GM18519 (cell line): ENCODE results near the gene TMC4.
"Not testable (repeated sequence)": the region's sequence is repeated elsewhere in the genome, so short reads cannot be mapped to it uniquely, and the experiment has no call there.

Source experiments
- ATAC-seq: cut with Tn5 transposase; IDR thresholded peaks from one replicate; pipeline ENCODE4 v1.9.1; 2021; ENCODE audit warnings: mild to moderate bottlenecking, moderate library complexity; ENCODE audit not compliant: unreplicated experiment, low FRiP score

The TMC4 gene

DNA sequence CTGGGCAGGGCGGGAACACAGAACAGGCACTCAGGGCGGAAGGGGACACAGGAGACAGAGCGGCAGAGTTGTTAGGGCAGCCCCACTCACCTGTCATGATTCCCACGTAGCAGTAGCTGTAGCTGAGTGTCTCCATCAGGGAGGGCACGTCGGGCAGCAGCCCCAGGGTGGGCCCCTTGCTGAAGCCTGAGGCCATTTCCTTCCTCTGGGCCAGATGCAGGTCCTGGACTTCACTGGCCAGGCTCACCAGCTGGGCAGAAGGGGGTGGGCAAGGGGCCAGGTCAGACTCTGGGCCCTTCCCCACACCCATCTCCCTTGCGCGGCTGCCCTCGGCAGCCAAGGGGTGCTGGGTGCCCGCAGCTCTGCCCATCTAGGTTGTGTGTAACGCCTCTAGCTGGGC lies 10.5 kb upstream of the TMC4 start:
- ATAC-seq = no peak

DNA sequence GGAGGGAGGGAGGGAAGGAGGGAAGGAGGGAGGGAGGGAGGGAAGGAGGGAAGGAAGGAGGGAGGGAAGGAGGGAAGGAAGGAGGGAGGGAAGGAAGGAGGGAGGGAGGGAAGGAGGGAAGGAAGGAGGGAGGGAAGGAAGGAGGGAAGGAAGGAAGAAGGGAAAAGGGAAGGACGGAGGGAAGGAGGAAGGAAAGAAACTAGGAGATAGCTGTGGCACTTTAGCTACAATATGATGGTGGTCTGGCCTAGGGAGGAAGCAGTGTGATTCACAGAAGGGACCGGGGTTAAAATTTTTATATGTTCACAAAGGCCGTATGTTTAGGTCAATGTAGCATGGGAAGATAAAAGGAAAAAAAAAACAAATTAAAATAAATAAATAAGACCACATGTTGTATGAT lies 8.9 kb upstream of the TMC4 start:
- not testable (repeated sequence) for ATAC-seq

DNA sequence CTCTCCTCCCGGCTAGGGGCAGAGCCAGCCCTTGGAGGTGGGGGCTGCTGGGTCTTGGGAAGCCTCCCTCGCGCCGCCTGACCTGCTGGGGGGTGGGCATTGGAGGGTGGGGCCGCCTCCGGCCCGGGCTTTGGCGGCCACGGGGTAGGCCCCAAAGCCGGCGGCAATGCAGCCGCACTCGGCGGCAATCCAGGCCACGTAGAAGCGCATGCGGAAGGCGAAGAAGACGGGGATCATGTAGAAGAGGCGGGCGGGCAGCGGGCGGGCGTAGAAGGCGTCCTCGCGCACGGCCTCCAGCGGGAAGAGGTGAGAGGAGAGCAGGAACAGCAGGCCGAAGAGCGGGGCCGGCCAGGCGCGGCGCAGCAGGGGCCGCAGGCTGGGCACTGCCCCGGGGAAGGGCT lies 7.7 kb upstream of the TMC4 start:
- ATAC-seq = no peak

DNA sequence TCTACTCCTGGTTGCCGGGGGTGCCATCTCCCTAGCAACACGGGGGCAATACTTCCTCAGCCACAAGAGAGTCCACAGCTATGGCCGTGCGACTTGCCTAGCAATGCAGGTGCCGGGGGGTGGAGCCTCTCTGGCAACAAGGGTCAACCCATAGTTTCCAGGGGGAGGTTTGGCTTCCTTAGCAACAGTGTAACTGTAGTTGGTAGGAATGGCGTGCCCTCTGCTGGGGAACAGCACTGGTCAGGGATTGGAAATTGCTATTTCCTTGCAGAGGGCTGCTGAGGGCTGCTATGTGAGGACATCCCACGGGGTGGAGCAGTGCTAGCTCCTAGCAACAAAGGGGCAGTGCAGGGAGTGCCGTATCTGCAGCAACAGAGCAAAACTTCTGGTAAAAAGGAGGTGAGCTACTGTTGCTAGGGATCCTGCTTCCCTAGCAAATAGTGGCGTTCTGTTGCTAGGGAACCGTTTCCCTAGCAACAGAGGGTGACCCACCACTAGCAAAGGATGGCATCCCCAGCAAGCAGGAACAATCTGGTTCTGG lies 7.0 kb upstream of the TMC4 start:
- ATAC-seq = no peak

DNA sequence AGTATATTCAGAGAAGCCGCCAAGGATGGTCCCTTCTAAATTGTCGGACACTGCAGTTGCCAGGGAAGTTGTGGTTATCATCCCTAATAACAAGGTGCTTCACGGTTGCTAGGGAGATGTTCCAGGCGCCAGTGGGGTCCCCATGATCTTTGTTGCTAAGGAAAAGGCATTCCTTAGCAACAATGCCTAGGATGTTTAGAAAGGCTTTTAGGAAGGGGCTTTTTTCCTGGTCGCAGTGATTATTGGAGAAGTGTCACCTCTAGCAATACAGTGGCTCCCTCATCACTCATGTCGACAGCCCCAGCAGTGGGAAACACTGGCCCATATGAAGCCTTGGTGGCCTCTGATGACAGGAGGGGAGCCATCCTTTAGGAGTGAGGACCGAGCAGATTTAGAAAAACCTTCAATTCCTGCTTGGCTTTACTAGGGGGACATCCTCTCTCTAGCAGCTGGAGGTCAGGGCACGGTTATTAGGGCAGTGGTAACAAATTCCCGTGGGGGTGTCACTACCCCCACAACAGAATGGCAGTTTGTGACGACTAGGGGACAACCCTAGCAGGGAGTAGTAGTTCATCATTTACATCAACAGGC lies 6.4 kb upstream of the TMC4 start:
- ATAC-seq = no peak

DNA sequence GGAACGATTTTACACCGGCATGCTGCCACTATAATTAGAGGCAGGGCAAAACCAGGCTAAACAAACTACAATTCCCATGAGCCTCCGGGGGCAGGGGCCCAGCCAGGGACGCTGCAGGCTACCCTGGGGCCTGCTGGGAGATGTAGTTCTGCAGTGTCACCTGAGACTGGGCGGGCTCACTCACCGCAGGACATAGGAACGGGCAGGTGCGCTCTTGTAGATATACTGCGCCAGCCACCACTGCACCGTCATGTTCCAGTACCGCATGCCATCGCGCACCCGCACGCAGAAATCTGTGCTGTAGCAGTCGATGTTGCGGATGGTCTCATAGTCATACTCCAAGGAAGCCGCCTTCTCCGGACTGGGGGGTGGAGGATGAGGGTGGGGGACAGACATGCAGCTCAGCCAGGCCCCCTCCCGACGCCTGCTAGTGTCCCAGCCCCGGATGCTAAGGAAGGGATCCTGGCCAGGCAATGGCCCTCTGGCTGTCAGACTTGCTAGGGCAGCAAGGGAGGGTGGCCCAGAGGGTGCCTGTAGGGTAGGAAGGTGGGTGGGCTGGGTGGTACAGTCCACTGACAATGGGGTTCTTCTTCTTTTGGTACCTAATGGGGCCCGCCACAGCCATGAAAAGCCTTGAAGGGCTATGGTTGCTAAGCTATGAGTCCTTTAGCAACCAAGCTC lies 5.8 kb upstream of the TMC4 start:
- ATAC-seq = no peak

DNA sequence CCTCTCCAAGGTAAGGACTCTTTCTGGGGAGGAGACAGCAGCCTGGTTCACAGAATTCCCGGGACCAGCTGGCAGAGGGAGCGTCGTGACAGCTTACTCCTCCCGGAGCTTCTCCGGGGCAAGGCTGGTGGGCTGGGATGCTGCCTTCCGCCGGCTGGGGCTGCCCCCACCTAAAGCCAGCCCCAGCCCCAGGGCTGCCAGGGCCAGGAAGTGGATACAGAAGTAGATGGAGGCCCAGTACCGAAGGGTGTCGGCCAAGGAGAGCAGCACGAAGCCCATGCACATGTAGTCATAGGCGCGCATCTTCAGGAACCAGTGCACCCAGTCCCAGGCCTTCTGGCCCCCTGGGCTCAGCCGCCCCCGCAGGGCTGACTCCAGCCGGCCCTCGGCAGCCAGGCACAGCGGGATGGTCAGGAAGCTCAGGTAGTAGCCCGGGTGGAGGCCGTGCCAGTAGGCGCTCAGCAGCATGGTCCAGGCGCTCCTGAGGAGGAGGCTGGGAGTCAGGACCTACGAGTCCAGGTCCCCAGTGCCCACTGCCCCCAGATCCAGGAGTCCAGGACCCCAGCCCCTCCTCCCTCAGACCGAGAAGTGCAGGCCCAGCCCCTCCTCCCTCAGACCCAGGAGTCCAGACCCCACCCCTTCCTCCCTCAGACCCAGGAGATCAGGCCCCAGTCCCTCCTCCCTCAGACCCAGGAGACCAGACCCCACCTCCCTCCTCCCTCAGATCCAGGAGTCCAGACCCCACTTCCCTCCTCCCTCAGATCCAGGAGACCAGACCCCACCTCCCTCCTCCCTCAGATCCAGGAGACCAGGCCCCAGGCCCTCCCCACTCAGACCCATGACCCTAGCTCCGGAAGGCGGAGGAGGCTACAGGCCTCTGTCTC lies 1.2 kb upstream of the TMC4 start:
- no peak for ATAC-seq

DNA sequence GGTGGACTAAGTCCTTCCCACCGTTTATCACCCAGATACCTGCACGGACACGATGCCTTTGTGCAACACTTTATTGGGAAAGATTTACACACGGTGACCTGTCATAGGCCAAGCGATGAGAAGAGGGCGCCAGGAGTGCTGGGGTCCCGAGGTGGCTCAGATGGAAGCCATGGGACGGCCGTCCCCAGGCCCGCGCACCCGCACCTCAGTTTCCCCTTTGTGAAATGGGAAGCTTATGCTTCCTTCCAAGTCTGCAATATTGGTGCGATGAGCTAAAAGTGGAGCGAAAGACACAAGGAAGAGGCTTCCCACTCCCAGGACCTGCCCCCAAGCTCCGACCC lies 369 bp upstream of the TMC4 start:
- no peak for ATAC-seq

DNA sequence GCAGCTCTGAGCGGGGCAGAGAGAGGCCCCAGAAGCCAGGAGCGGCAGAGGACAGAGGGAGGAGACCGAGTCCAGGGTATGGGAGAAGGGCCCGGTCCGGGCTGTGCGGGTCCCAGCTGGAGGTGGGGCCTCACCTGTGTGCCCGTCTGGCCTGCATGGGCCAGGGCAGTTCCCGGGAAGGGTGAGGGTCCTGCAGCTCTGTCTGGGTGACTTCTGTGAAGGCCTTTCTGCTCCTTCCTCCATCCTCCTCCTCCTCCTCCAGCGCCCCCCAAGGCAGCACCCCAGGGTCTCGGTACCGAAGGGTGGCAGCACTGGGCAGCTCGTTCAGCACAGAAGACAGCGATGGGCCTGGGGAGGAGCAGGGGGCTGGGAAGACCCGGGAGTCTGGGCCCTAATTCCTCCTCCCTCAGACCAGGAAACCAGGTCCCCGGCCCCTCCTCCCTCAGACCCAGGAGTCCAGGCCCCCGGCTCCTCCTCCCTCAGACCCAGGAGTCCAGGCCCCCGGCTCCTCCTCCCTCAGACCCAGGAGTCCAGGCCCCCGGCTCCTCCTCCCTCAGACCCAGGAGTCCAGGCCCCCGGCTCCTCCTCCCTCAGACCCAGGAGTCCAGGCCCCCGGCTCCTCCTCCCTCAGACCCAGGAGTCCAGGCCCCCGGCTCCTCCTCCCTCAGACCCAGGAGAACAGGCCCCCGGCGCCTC lies 1.1 kb downstream of the TMC4 start:
- ATAC-seq = not testable (repeated sequence)

DNA sequence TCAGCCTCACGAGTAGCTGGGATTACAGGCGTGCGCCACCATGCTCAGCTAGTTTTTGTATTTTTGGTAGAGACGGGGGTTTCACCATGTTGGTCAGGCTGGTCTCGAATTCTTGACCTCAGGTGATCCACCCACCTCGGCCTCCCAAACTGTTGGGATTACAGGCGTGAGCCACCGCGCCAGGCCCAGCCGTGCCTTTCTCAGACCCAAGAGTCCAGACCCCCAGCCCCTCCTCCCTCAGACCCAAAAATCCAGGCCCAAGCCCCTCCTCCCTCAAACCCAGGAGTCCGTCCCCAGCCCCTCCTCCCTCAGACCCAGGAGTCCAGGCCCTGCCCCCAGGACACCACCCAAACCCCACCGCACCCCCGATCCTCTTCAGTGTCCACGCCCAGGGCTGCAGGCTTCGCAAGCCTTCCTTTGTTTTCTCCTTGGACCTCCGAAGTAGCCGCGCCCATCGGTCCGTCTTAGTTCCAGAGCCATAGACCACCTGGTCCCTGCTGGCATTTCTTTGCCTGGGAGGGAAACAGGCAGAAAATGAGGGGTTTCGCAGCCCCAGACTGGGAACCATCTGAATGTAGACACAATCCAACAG lies 3.7 kb downstream of the TMC4 start:
- ATAC-seq = no peak

DNA sequence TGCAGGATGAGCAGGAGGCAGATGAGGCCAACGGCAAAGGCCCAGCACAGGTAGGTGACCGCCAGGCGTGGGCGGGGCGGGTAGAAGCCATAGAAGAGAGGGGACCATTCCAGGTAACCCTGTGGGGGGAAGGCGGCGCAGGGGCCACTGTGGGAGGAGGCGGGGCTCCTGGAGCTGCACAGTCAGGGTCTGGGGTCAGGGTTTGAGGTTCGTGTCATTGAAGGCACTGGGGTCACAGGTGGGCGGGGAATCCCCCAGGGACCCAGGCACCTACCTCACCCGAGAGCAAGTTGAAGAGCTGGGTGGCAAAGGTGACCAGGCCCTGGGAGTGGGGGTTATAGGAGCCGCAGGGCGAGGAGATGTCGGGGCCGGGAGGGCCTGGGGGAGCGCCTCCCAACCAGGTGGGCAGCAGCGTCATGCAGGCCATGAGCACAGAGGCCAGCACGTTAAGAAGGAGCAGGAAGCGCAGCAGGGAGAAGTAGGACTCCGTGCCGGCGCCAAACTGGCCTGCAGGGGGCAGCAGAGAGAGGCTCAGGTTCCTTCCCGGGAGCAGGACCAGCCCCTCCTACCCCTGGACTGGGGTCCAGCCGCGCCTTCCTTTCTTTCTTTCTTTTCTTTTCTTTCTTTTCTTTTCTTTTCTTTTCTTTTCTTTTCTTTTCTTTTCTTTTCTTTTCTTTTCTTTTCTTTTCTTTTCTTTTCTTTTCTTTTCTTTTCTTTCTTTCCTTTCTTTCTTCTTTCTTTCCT lies 4.6 kb downstream of the TMC4 start:
- no peak for ATAC-seq

DNA sequence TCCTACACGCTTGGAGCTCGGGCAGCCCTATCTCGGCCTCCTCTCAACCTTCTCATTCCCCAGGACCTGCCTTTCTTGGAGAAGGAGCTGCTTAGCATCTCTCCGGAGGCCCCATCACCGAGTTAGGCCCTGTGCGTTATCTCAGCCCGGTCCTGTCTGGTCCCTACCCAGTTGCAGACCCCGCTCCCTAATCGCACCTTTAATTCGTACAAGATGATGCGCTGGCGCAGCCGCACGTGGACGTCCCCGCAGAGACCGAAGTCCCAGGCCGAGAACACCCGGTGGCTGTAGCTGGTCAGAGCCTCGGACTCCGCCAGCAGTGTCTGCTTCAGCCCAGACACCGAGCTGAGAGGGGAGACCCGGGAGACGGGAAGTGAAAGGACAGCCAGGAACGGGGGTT lies 7.7 kb downstream of the TMC4 start:
- no peak for ATAC-seq

DNA sequence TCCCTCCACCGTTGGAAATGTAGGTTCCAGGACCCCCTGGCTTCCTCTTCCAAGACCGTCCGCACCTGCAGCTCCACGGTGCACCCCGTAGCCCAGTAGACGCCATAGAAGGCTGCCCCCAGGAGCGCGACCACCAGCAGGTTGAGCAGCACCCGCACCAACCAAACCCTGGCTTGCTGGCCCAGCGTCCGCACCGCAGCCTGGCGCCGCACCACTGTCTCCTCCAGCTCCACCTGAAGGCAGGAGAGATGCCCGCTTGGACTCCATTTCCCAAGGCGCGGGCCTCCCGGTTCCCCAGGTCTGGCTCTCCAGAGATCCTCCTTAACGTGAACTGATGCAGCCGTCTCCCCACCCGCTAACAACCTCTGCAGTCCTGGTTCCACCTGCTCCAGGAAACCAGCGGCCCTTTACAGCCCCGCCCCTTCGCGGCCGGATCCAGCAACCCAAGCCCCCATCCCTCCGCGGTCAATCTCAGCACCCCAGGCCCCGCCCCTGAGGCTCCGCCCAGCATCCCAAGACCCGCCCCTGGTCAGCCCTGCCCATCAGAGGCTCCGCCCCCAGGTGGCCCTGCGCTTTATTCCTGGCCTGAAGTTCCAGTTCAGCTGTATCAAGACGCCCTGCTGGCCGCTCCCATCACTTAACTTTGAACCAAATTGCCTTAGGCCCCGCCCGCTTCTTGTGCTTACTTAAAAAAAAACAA lies 8.4 kb downstream of the TMC4 start:
- ATAC-seq = no peak

DNA sequence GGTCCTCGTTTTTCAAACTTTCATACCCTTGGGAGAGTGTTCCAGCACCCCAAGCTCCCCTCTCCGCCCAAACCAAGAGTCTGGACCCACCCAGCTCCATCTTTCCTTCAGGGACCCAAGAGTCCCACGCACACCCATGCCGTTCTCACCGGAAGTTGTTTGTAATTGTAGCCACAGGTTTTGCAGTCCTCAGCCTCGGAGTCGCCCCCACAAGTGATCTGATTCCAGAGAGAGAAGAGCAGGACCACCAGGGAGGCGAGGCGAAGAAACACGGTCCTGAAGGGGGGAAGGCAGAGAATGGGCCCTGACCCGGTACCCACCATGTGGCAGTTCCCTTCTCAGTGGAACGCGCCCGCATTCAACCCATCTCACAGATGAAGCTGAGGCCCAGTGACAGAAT lies 10.1 kb downstream of the TMC4 start:
- no peak for ATAC-seq

DNA sequence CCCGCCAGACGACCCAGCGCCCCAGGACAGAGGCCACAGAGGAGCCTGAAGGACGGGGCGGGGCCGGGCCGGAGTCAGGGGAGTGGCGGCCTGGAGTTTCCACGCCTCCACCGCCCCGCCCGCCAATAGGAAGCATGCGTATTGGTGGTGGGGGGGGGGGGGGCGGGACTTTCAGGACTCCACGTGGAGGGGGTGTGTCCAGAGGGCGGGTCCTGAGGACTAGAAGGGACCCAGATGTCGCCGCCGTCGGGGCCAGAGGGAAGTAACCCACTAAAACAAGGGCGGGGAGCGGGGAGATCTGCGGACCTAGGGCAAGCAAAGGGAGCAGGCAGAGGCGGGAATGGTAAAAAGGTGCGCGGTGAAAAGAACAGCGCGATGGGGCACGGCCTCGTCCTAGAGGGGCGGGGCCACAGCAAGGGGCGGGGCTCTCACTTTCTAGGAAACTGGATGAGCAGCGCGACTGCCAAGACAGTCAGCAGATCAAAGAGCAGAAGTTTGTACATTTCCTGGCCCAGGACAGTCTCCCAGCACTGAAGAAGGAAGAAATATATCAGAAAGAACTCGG lies 10.6 kb downstream of the TMC4 start:
- ATAC-seq = no peak

DNA sequence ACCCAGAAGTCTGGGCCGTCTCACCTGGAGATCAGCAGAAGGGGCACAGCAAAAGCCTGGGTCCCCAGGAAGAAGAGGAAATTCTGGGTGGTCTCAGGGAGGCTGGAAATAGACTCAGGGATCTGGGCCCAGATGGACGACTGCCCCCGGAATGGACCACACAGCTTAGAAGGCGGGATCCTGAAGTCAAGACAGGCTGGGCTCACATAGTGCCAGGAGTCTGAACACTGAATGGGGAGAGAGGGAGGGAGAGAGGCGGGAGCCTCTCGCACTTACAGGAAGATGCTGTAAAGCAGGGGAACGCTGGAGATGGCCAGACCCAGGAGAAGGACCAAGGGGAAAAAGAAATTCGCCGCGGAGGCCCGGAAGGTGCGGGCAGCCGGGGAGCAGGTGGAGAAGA lies 12.1 kb downstream of the TMC4 start:
- ATAC-seq = no peak

DNA sequence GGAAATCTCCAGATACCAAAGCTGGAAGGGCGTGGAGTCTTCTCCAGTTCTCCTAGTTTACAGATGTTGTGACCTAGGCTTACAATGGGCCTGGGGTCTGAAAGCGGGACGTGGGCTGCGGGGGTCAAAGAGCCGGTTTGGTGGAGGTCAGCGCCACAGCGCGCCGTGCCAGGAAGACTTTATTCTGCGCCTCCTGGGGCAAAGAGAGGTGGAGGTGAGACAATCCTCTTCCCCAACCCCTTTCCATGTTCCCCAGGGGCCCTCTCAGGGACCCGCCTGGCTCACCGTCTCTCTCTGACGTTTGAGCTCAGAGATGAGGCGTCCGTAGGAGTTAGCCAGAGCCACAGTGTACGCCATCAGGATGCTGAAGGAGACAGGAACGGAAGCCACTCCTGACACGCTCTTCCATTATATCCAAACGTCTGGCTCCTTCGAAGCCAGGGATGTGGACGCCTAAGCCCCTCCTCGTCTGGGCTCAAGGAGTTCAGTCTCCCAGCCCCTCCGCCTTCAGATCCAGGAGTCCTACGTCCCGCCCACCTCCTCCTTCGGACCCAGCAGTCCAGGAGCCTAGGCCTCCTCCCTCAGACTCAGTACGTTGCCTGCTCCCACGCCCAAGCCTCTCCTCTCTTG lies 12.7 kb downstream of the TMC4 start:
- ATAC-seq = no peak

DNA sequence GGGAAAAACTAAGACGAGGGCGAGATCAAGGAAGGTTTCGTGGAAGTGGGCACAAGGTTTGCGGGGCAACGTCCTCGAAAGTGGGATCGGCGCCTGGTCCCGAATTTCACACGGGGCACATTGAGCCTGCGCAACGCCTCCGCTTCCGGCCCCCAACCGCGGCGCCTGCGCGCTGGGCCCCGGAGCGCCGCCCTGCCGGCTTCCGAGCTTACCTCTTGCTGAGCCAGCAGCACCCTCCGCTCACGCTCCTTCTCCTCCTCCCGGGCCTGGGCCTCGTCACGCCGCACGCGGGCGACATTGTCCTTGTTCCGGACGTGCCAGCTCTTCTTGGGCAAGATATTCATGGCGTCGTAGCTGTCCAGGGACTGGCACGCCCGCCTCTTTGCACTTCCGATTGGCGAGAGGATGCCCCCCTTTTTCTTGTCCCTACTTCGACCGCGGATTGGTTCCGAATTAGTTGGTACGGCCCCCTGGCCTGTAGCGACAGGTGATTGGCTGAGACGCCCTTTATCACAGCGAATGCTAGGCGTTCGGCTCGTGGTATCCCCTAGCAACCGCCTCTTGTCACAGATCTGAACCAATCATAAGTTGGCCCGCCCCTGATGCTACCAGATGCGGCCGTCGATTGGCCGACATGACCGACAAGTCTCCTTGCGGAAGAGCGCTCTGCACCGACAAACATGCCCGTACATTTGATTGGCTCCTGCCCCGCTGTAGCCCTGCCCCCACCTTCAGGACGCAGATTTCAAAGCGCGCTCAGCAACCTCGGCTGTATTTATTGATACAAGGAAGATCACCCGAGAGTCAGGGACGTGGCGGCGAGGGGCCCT lies 13.4 kb downstream of the TMC4 start, which contains the start of gene LENG1:
LENG1 (minus strand) TSS at position 370 of the 830 bp plus-strand sequence; CDS start at position 344, 26 bp downstream.
- peak; percentile 88 for ATAC-seq
